ENCODE results near the gene RAD54L2. TPM values are rescaled to one million over a fixed set of nuclear protein-coding genes. Genes with fewer than 3 reads are reported as not detected.

The RAD54L2 gene
- total and polyA plus RNA-seq, 11 donors, result 5.5 to 20.0 (median 12.5) TPM

DNA sequence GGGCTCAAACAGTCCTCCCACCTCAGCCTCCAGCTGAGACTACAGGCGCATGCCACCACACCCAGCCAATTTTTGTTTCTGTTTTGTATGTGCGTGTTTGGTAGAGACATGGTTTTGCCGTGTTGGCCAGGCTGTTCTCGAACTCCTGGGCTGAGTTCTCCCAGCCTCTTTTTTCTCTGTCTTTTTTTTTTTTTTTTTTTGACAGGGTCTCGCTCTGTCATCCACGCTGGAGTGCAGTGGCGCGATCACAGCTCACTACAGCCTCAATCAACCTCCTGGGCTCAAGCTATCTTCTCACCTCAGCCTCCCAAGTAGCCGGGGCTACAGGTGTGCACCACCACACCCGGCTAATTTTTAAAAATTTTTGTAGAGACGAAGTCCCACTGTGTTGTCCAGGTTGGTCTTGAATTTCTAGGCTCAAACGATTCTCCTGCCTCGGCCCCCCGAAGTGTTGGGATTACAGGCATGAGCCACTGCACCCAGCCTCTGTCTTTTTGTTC lies 37.8 kb upstream of the RAD54L2 start:
- DNase-seq, result peak in 3 of 5 donors; percentile 24 to 56 (median 31)
- Histone ChIP-seq H3K4me3 (peak overlapping the region in 10 of 12 donors; percentile 9 to 97 (median 86)), H3K27me3 (no peaks in the 10 kb centered on the region), H3K36me3 (peaks cover 0 to 9% (median 5%) of the 10 kb centered on the region in 9 donors), H3K4me1 (peaks cover 0 to 21% (median 5%) of the 10 kb centered on the region in 12 donors), H3K27ac (peak overlapping the region; percentile 33 to 99 (median 94)), H3K9me3 (no peaks in the 10 kb centered on the region)
- WGBS, 4 donors, result 92 to 95% (median 94%) methylated on average over 14 of the region's 14 CpGs
- TF ChIP-seq, protein P1, sequence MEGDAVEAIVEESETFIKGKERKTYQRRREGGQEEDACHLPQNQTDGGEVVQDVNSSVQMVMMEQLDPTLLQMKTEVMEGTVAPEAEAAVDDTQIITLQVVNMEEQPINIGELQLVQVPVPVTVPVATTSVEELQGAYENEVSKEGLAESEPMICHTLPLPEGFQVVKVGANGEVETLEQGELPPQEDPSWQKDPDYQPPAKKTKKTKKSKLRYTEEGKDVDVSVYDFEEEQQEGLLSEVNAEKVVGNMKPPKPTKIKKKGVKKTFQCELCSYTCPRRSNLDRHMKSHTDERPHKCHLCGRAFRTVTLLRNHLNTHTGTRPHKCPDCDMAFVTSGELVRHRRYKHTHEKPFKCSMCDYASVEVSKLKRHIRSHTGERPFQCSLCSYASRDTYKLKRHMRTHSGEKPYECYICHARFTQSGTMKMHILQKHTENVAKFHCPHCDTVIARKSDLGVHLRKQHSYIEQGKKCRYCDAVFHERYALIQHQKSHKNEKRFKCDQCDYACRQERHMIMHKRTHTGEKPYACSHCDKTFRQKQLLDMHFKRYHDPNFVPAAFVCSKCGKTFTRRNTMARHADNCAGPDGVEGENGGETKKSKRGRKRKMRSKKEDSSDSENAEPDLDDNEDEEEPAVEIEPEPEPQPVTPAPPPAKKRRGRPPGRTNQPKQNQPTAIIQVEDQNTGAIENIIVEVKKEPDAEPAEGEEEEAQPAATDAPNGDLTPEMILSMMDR (IDR thresholded peaks at IDR 0.05), result no peak
- no peak for TF ChIP-seq POLR2A (IDR thresholded peaks at IDR 0.05)
- intact Hi-C loops (cut with DNase I), result loop anchor here in 6 of 10 donors (1.0 to 5.0 kb wide), 8 partner anchors 38 to 302 kb away; partner anchors contain the start of genes RAD54L2 (in 1 of the 6) and TEX264 (in 1 of the 6)
- no peak for ATAC-seq

DNA sequence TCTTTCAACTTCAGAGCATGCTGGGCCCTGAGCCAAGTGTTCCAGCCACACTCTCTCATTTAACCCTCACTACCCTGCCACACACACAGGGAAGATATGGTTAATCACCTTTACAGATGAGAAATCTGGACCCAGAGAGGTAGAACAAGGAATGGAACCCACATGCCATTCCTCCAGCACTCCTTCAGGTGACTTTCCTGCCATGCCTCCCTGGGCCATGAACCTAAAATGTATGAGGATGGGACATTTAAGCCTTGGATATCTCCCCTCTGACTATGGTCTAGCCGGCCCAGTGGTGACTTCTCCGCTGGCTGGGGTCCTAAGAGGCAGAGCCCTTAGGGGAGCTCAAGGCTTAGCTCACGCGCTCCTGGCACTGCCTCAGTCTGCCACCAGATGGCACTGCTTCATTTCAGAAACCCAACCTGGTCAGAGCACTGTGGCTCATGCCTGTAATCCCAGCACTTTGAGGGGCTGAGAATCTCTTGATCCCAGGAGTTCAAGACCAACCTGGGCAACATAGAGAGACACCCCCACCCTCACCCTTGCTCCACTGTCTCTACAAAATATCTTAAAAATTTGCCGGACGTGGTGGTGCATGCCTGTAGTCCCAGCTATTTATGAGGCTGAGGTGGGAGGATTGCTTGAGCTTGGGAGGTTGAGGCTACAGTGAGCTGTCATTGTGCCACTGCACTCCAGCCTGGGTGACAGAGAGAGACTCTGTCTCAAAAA lies 36.5 kb upstream of the RAD54L2 start:
- intact Hi-C loops (cut with DNase I), result loop anchor here (1.0 to 5.0 kb wide), 10 partner anchors 37 to 300 kb away; partner anchors contain the start of gene RAD54L2 (in 1 of the 10)
- H3K27ac ChIP-seq, result peak overlapping the region in 1 of 12 donors; percentile 24
- no peaks in the 10 kb centered on the region for H3K27me3 ChIP-seq
- ATAC-seq, result peak in 2 of 4 donors; percentile 14 to 27
- WGBS, 4 donors, result 4 to 18% (median 9%) methylated on average over 6 of the region's 6 CpGs
- DNase-seq, result peak; percentile 71 to 84 (median 77)
- H3K4me3 ChIP-seq, result no peak overlapping the region
- TF ChIP-seq, protein P1 (IDR thresholded peaks at IDR 0.05), result peak; percentile 87 to 97 (median 93)
- no peak for TF ChIP-seq POLR2A (IDR thresholded peaks at IDR 0.05)
- no peaks in the 10 kb centered on the region for H3K36me3 ChIP-seq
- peaks cover 0 to 21% (median 5%) of the 10 kb centered on the region in 12 donors for H3K4me1 ChIP-seq
- no peaks in the 10 kb centered on the region for H3K9me3 ChIP-seq

DNA sequence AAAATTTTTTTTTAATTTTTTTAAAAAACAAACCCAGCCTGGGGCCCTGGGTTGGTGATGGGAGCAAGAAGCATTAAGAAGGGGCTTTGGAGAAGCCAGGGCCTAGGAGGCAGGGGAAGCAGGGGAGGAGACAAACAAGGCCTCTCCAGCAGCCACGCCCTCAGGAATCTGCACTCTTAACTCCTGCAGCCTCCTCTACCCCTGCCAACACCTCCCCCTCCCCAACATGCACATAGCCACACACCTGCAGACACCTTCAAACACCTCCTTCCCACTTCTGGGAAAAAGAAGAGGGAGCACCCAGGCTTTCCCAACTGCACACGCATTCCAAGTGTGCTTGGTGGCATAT lies 36.0 kb upstream of the RAD54L2 start:
- Histone ChIP-seq H3K27me3 (no peaks in the 10 kb centered on the region), H3K27ac (no peak overlapping the region), H3K9me3 (no peaks in the 10 kb centered on the region), H3K4me1 (peaks cover 0 to 21% (median 5%) of the 10 kb centered on the region in 12 donors), H3K4me3 (no peak overlapping the region), H3K36me3 (no peaks in the 10 kb centered on the region)
- intact Hi-C loops (cut with DNase I), result loop anchor here (1.0 to 5.0 kb wide), 9 partner anchors 165 to 300 kb away; no protein-coding TSS in a partner anchor
- 12 to 34% (median 27%) methylated on average over 2 of the region's 2 CpGs for WGBS, 4 donors
- DNase-seq (no peak), ATAC-seq (no peak)
- TF ChIP-seq POLR2A (IDR thresholded peaks at IDR 0.05), result no peak
- TF ChIP-seq, protein P1 (IDR thresholded peaks at IDR 0.05), result no peak

DNA sequence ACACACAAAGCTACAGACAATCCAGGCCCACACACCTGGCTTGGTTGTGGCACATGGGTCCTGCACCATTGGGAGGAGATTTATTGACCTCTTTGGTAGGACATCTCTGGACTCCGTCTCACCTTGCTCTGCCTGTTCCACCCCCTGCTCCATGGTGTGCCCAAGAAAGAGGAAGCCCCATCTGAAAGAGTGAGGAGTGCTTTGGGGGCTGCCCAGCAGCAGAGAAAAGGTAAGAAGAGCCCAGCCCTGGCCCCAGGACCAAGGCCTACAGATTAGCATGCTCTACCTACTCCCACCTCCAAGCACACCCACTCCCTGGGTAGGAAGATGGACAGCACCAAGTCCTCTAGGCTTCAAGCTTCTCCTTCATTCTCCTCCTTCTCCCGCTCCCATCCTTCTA lies 35.5 kb upstream of the RAD54L2 start:
- Histone ChIP-seq H3K9me3 (no peaks in the 10 kb centered on the region), H3K27ac (no peak overlapping the region), H3K36me3 (no peaks in the 10 kb centered on the region), H3K27me3 (no peaks in the 10 kb centered on the region), H3K4me1 (peaks cover 0 to 21% (median 5%) of the 10 kb centered on the region in 12 donors), H3K4me3 (no peak overlapping the region)
- intact Hi-C loops (cut with DNase I), result loop anchor here (2.0 to 5.0 kb wide), 8 partner anchors 164 to 299 kb away; no protein-coding TSS in a partner anchor
- WGBS, 4 donors, result 86 to 97% (median 89%) methylated on average over 2 of the region's 2 CpGs
- TF ChIP-seq, protein P1 (IDR thresholded peaks at IDR 0.05), result no peak
- TF ChIP-seq POLR2A (IDR thresholded peaks at IDR 0.05), result no peak
- no peak for ATAC-seq
- DNase-seq, result peak in 1 of 5 donors; percentile 8

Measured in heart left ventricle (tissue), 16 donors.